Stimulated activated CD8-positive, alpha-beta memory T cell treated with anti-CD3 and anti-CD28 coated beads, Interleukin-15, amount 100 ng/mL, for 1 hour (primary cell): Measurements from ENCODE around the gene NAT8.
"Not testable (repeated sequence)": the region's sequence is repeated elsewhere in the genome, so short reads cannot be mapped to it uniquely, and the experiment has no call there.

ENCODE experiments used
- DNase-seq: peaks from one replicate; pipeline ENCODE4 v3.0.0-alpha.2; 2020; ENCODE audit warnings: low read depth

Gene NAT8, protein sequence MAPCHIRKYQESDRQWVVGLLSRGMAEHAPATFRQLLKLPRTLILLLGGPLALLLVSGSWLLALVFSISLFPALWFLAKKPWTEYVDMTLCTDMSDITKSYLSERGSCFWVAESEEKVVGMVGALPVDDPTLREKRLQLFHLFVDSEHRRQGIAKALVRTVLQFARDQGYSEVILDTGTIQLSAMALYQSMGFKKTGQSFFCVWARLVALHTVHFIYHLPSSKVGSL

DNA sequence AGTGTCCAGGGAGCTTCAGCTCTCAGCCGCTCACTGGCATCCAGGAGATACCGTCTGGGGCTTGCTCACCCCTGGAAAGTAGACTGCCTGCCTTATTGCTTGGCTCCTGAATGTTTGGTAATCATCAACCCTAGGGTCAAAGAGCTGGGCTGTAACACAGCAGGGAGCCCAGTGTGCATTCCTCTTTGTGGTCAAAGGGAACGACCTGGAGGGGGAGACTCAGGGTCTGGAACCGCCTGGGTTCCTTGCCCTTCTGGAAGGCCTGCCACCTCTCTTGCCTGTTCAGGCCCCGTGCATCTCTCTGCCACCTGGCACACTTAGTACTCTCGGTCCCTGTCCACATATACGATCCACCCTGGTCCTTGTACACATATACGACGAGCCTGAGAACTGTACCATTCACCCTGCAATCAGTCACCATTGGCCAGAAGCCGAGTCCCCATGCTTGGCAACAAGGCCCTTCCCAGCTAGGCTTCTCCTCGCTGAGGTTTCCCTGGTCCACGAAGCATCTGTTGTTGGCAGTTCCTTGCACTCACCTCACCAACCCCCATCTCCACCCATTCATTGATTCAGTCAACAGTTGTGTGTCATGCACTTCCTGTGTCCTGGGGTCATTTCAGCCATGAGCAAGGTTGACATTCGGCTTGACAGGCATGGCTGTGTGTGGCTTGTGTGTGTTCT, at the start of gene NAT8:
TSS of gene NAT8 (minus strand) at position 85 of the 681 bp plus-strand sequence. CDS start 794 bp downstream, outside the sequence.
- no peak for DNase-seq

DNA sequence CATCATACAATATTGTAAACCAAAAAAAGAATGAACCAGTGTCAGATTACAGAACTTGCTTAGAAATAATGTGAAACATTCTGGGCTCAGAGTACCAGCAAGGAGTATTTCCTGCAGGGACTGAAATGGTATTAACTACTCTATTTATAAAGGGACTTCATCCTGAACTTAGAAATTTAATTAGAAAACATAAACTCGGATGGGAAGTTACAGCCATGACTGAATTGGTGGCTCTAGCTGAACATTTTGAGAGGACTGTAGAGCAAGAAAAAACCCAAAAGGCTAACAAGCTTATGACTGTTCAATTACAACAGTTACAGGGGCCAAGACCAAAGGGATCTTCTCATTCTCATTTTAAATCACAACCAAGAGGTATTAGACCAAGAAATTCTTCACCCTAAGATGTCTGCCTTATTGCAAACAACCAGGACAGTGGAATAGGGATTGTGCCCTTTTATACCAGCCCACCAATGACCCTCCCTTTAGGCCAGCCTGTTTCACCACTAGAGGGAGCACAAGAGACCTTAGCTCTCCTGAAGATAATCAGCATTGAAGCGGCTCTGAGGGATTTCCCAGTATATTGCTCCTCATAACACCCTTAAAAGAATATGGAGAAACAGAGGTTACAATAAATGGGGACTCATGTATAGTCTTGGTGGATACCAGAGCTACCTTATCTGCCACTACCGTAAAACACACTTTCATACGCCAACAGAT, 48.3 kb upstream of the NAT8 start:
- not testable (repeated sequence) for DNase-seq

DNA sequence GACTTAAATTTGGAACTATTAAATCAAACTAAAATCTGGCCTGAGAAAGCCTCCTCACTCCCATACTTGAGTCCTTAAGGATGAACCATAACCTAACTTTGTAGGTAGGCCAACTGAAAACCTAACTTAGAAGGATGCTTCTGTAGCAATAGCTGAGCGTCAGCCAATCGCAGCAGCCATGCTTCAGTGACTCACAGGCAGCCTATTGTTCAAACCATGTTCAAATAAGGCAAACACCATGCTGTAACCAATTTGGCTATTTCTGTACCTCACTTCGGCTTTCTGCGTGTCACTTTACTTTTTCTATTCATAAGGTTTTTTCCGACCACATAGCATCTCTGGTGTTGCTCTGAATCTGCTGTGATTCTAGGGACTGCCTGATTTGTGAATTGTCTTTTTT, 46.3 kb upstream of the NAT8 start:
- not testable (repeated sequence) for DNase-seq

DNA sequence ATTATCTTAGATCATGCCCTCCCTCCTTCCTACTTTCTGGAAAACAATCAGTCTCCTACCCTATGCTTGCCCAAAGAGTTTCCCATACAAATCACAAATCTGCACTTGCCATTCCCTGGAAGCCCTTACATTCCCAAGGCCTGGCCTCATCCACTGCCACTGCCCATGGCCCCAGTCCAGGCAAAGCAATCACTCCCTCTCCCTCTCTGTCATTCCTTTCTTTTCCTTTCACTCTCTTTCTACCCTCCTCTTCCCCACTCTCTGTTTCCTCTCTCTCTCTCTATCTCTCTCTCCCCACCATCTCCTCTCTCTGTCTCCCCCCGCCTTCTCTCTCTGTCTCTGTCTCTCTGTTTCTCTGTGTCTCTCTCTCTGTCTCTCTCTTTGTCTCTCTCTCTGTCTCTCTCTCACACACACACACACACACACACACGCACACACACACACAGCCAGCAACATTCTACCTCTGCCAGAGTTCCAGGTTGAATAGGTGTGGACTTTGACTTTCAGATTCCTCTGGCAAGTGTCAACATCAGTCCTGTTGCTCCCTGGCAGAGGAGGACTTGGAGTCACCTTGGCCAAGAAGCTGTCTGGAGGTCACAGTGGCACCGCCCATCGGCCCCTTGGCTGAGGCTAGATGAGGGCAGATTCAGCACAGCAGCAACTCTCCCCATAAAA, 43.7 kb upstream of the NAT8 start:
- DNase-seq = no peak

DNA sequence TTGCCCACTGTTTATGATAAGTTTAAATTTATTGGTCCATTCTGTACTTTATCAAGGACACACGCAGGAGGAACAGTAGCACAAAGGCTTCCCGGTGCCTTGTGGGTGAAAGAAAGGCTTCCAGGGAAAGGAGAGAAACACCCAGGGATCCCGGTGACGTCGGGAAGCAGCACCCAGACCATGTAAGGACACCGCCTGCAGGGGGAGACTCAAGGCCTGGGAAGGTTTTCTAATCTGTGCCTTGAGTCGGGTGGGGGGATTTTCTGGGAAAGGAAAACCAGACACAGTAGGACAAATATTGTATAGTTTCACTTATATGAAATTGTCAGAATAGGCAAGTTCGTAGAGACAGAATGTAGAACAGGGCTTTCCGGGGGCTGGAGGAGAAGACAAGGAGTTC, 42.7 kb upstream of the NAT8 start:
- not testable (repeated sequence) for DNase-seq

DNA sequence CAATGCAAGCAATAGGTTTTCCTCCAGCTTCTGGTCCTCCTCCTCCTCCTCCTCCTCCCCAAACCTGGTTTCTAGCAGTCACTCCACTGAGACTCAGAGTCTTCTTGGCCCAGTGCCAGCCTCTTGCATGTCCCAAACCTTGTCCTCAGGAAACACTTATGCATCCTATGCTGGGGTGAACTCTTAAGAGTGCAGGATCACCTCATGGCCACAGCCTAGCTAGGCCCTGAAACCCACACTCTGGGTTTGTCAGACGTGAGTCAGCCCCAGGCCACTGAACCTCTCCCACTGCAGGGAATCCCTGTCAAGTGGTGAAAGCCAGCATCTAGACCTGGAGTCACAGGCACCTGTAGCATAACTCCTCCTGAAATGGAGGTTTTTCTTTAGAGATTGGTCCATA, 42.1 kb upstream of the NAT8 start:
- DNase-seq = not testable (repeated sequence)

DNA sequence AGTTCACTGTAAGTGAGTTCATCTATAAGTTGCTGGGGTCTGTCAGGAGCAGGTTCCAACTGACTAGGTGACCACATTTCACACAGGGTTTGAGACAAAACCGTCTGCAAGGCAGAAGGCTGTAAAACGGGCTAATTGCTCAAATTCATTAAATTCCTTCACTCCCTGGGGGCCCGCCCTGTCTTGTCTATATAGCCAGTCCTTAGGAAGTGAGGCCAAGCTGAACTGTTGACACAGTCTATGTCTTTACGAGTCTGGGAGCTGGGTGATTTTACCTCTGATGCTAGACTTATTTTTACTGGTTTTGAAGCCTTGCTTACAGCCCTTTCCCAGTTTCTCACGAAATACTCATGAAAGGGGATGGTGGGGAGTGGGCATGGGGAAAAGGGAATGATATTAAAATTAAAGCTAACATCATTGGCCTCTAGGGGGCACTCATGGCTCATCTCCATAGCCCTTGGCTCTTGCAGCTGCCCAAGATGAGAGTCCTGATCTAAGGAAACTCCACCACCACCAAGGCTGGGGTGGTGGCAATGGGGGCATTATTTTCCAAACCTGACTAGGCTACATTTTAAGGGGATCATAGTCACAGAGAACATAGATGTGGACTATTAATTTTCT, 37.8 kb upstream of the NAT8 start:
- not testable (repeated sequence) for DNase-seq

DNA sequence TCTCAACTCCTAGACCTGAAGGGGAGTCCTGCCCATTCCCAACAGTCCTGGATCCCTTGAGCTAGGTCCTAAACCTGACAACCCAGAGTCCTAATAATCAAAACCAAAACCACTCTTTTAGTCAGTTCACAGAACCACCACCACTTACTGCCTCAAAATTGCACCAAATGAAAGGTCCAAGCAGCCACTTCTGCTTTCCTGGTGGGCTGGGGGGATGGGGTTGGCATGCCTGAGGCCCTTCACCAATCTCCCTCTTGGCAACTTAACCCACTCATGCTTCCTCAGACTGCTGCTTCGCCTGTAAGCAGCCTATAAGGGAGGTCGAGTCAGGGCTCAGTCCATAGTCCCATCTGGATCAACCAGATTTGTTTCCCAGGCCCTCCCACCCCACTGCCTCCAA, 37.0 kb upstream of the NAT8 start:
- not testable (repeated sequence) for DNase-seq

DNA sequence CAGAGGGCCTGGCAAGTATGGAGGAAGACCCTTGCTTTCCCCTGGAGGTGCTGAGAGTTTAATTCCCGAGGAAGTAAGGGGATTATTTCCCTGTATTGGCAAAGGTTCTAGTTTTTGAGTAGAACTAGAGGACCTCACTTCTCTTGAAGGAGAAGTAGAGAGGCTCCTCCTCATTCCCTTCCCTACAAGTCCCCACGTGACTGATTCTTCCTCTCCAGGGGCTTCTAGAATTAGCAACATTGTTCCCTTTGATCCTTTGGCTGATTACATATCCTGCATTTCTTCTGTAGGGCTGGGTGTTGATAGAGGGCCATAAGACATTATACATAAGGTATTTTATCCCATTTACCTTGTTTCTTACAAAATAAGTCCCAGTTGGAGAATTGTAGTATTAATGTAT, 35.8 kb upstream of the NAT8 start:
- not testable (repeated sequence) for DNase-seq

DNA sequence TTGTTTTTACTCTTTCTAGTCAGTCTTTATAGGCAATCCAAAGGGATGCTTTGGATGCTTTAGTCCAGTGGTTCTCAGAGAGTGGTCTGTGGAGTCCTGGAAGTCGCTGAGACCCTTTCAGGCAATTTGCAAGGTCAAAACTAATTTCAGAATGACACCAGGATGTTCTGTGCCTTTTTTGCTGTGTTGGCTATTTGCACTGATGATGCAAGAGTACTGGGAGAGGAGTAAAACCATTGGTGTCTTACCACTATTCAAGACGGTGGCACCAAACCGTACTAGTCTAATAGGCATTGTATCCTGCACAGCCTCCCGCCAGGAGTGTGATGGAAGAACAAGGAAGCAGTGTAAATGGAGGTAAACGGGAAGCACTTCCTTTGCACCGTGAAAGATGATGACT, 34.0 kb upstream of the NAT8 start:
- DNase-seq = not testable (repeated sequence)

DNA sequence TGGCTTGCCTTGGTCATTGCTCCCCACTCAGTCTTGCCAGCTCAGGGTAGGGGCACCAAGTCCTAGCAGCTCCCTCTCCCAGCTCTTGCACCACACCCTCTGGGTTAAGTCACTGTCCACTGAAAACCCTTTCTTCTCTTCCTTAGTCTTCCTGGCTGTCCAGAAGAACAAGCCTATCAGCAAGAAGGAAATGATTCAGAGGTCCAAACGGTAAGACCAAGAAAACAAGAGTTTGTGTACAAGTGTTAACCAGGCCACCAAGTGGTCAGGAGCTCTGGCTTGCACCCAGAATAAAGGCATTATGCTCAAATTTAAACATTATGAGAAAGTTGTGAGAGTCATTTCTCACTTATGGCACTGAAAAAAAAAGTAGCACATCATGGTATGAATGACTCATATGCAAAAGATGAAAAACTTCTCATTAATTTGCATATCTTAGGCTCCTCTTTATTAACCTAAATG, 32.5 kb upstream of the NAT8 start:
- DNase-seq = not testable (repeated sequence)

DNA sequence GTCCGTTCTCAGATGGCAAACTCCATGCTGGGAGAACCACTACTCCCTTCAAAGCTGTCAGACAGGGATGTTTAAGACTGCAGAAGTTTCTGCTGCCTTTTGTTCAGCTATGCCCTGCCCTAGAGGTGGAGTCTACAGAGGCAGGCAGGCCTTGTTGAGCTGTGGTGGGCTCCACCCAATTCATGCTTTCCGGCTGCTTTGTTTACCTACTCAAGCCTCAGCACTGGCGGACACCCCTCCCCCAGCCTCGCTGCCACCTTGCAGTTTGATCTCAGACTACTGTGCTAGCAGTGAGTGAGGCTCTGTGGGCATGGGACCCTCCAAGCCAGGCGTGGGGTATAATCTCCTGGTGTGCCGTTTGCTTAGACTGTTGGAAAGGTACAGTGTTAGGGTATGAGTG, 27.8 kb upstream of the NAT8 start:
- not testable (repeated sequence) for DNase-seq

DNA sequence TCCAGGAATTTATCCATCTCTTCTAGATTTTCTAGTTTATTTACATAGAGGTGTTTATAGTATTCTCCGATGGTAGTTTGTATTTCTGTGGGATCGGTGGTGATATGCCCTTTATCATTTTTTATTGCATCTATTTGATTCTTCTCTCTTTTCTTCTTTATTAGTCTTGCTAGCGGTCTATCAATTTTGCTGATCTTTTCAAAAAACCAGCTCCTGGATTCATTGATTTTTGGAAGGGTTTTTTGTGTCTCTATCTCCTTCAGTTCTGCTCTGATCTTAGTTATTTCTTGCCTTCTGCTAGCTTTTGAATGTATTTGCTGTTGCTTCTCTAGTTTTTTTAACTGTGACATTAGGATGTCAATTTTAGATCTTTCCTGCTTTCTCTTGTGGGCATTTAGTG, 25.0 kb upstream of the NAT8 start:
- not testable (repeated sequence) for DNase-seq

DNA sequence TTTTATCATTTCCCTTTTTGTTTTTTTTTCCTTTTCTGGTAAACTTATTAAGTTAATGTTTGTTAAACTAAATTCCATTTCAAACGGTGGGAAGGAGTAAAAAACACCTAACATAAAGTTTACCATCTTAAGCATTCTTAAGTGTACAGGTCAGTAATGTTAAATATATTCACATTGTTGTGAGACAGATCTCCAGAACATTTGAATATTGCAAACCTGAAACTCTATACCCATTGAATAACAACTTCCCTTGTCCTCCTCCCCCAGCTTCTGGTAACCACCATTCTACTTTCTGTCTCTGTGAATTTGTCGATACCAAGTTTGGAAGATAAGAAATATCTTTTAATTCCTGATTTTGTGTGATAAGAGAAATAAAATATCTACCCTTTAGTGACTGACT, 12.0 kb upstream of the NAT8 start:
- DNase-seq = no peak

DNA sequence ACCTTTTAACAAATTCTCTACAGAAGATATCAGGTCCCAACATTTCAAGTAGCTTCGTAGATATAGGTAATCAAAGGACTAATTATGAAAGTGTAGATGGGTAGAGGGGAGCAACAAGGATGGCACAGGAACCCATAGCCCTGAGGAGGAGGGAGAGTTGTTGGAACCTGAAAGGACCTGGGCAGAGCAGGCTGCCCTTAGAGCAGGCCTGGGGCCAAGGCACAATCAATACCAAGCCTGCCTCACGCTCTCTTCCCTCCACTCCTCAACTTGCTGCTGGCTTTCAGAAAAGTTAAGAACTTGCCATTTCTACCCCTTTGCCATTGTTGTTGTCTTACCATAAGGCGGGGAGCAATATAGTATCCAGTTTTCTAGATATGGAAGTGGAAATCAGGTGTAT, 10.1 kb upstream of the NAT8 start:
- DNase-seq = no peak

DNA sequence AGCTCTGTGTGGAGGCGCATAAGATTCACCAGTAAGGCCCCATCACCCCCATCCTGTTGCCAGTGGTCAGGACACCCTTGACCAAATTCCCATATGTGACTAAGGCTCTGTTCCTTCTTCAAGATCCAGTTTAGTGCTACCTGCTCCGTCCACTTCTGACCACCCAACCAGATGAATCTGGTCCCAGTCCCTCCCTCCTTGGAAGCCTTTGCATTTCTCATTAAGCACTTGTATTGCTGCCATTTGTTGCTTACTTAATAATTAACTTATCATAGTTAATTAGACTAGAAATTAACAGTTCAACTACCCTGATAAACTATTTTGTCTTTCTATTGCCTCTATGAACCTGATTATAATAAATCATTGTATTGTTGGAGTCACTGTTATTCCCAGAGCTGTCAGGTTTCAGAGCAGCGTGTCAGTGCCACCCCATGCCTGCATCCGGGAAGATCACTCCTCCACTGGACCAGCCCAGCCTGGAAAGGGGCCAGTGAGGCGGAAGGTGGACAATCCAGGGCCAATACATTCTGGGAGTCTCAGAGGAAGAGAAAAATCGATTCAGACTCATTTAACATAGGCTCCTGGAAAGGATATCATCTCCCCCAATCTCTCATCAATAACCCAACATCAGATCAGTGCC, 9.5 kb upstream of the NAT8 start:
- no peak for DNase-seq

DNA sequence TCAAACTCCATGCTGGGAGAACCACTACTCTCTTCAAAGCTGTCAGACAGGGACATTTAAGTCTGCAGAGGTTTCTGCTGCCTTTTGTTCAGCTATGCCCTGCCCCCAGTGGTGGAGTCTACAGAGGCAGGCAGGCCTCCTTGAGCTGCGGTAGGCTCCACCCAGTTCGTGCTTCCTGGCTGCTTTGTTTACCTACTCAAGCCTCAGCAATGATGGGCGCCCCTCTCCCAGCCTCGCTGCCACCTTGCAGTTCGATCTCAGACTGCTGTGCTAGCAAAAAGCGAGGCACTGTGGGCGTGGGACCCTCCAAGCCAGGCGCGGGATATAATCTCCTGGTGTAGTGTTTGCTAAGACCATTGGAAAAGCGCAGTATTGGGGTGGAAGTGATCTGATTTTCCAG, 5.5 kb upstream of the NAT8 start:
- DNase-seq = not testable (repeated sequence)

DNA sequence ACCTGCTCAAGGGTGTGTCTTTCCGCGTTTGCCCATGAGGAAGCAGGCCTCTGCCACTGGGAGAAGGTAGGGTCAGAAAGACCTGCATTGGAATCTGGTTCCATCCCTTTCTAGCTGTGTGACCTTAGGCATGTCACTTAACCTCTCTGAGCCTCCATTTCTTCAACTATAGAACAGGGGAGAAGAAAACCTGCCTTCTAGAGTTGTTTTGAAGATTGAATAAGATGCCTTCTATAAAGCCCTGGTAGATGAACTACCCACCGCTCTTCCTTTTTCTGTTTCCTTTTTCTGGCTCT, 507 bp downstream of the NAT8 start:
- DNase-seq = no peak

DNA sequence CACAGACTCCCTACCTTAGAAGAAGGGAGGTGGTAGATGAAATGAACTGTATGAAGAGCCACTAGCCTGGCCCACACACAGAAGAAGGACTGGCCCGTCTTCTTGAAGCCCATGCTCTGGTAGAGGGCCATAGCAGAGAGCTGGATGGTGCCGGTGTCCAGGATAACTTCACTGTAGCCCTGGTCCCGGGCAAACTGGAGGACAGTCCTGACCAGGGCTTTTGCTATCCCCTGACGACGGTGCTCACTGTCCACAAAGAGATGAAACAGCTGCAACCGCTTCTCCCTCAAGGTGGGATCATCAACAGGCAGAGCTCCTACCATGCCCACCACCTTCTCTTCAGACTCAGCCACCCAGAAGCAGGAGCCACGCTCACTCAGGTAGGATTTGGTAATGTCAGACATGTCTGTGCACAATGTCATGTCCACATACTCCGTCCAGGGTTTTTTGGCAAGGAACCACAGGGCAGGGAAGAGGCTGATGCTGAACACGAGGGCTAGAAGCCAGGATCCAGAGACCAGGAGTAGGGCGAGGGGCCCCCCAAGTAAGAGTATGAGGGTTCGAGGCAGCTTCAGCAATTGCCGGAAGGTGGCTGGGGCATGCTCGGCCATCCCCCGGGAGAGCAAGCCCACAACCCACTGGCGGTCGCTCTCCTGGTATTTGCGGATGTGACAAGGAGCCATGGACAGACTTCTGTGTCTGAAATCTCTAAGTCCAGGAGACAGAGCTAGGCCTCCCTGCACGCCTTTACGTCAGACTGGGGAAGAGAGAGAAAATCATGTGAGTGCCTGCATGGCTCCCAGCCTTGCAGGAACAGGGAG, 1.1 kb downstream of the NAT8 start:
- no peak for DNase-seq

DNA sequence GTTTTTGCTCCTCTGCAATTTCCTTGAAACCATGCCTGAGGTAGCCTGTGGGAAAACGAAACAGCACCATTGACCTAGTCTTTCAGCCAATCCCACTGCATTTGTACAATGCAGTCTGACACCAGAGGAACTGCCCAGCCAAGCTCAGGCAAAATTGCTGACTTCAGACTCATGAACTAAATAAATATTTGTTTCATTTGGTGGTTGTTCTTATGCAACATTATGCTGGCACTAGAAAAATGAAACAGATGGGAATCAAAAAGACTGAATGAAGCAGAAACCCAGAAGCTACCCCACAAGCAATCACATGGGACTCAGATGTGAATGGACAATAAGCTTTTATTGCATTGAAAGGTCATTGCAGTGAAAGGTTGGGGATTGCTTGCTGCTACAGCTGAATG, 1.7 kb downstream of the NAT8 start:
- DNase-seq = no peak

DNA sequence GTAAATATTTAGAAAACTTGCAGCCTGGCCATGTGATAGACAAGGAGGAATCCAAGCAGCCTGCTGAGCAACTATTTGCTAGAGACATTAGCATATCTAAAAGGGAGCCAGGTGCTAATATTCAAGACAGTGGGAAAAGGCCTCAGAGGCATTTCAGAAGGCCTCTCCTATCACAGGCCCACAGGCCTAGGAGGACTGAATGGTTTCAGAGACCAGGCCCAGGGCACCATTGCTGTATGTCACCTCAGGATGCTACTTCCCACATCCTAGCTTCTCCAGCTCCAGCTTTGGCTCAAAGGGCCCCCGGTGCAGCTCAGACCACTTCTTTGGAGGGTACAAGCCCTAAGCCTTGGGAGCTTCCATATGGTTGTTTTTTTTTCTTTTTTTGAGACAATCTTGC, 3.8 kb downstream of the NAT8 start:
- DNase-seq = no peak
